Esophagus muscularis mucosa (tissue), 4 donors: ENCODE data around the gene NUBPL. TPM values are rescaled to one million over a fixed set of nuclear protein-coding genes. Genes with fewer than 3 reads are reported as not detected.

ENCODE experiments used
- DNase-seq: peaks from one replicate; pipeline ENCODE4 v3.0.0-alpha.2; 2017; ENCODE audit errors: extremely low spot score
- H3K27ac ChIP-seq, 4 donors: fragments of 200-600 bp; sonication (generic); replicated peaks in 1 of 4; 1 replicate in 3 of 4; 2 replicates in 1 of 4; pipeline ENCODE4 v1.5.1; 2016 to 2019; ENCODE audit warnings: mild to moderate bottlenecking in 1 of 4
- H3K27me3 ChIP-seq, 4 donors: fragments of 200-600 bp; sonication (generic); one replicate each; pipeline versions ENCODE4 v1.5.1 to v1.6.0; 2016 to 2019
- H3K36me3 ChIP-seq, 4 donors: fragments of 200-600 bp; sonication (generic); one replicate each; pipeline ENCODE4 v1.5.1; 2016 to 2019
- H3K4me1 ChIP-seq, 4 donors: fragments of 200-600 bp; sonication (generic); one replicate each; pipeline ENCODE4 v1.5.1; 2016 to 2019
- H3K4me3 ChIP-seq, 4 donors: fragments of 200-600 bp; sonication (generic); 1 replicate in 2 of 4; 2 replicates in 2 of 4; pipeline ENCODE4 v1.5.1; 2016 to 2019; ENCODE audit warnings: mild to moderate bottlenecking in 4 of 4, moderate library complexity in 1 of 4
- H3K9me3 ChIP-seq, 4 donors: fragments of 200-600 bp; sonication (generic); 1 replicate in 3 of 4; 2 replicates in 1 of 4; pipeline ENCODE4 v1.5.1; 2016 to 2019
- EP300 ChIP-seq: sonication (generic); formaldehyde crosslinking; IDR thresholded peaks from one replicate; pipeline ENCODE4 v1.6.1; 2017; ENCODE audit warnings: antibody characterized with exemption
- POLR2A ChIP-seq: fragments of 450-650 bp; IDR thresholded peaks from one replicate; pipeline ENCODE4 v1.6.1; 2017; ENCODE audit warnings: antibody characterized with exemption, moderate library complexity, mild to moderate bottlenecking, low read depth
- POLR2AphosphoS5 ChIP-seq, 2 donors: sonication (generic); formaldehyde crosslinking; IDR thresholded peaks; one replicate each; pipeline ENCODE4 v1.6.1; 2017; ENCODE audit warnings: antibody characterized with exemption in 2 of 2
- WGBS: methylation state at CpG from one replicate; pipeline ENCODE4 v1.1.5; 2018; 5-methylcytosine and 5-hydroxymethylcytosine counted together
- intact Hi-C: fragments of 100-400 bp; cut with DNase I; formaldehyde crosslinking; loops from one replicate; pipeline ENCODE4 v1.15.1; 2023
- total RNA-seq, 4 donors: library from RNA; depleted of rRNA; stranded (reverse); fragments of >200 nt; gene quantifications; one replicate each; pipeline versions ENCODE4 v1.1.0 to v1.2.1, GENCODE V29; 2016
- TF ChIP-seq, protein P1 (sequence below), 3 experiments: fragments of 200-600 bp in 2 of 3; fragments of 450-650 bp in 1 of 3; sonication (generic) in 2 of 3; IDR thresholded peaks; one replicate each; pipeline ENCODE4 v1.5.1; 2017 to 2019; ENCODE audit warnings: antibody characterized with exemption in 3 of 3, mild to moderate bottlenecking in 2 of 3, moderate library complexity in 1 of 3

Gene NUBPL
- total RNA-seq, 4 donors from 2014 or later: 10.3 to 13.6 (median 12.8) TPM

DNA sequence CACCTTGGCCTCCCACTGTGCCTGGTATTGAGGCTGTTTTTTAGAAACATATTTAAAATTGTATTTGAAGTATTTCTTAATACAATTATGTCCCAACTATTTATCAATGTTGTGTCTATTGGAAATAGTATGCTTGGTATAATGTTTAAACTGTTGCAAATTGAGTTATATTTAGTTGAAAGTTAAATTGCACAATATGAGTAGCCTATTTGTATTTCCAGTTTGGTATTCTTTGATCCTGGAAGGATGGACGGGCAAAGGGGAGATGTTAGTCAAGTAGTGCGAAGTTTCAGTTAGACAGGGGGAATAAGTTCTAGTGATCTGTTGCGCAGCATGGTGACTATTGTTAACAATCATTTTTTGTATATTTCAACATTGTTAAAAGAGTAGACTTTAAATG, 111.5 kb downstream of the NUBPL start:
- intact Hi-C loops: no loop called here
- H3K4me3 ChIP-seq: no peak overlapping the region
- H3K4me1 ChIP-seq: no peaks in the 10 kb centered on the region
- H3K27ac ChIP-seq: no peak overlapping the region
- TF ChIP-seq, protein P1, sequence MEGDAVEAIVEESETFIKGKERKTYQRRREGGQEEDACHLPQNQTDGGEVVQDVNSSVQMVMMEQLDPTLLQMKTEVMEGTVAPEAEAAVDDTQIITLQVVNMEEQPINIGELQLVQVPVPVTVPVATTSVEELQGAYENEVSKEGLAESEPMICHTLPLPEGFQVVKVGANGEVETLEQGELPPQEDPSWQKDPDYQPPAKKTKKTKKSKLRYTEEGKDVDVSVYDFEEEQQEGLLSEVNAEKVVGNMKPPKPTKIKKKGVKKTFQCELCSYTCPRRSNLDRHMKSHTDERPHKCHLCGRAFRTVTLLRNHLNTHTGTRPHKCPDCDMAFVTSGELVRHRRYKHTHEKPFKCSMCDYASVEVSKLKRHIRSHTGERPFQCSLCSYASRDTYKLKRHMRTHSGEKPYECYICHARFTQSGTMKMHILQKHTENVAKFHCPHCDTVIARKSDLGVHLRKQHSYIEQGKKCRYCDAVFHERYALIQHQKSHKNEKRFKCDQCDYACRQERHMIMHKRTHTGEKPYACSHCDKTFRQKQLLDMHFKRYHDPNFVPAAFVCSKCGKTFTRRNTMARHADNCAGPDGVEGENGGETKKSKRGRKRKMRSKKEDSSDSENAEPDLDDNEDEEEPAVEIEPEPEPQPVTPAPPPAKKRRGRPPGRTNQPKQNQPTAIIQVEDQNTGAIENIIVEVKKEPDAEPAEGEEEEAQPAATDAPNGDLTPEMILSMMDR (IDR thresholded peaks at IDR 0.05): no peak
- TF ChIP-seq POLR2A: no peak
- no peak for TF ChIP-seq EP300
- TF ChIP-seq POLR2AphosphoS5 (IDR thresholded peaks at IDR 0.05): no peak
- peaks cover 0 to 7% (median 0%) of the 10 kb centered on the region in 4 donors for H3K9me3 ChIP-seq
- WGBS: 95% methylated on average over 3 of the region's 3 CpGs
- no peaks in the 10 kb centered on the region for H3K27me3 ChIP-seq
- peaks cover 0 to 6% (median under 1%) of the 10 kb centered on the region in 4 donors for H3K36me3 ChIP-seq
- no peak for DNase-seq

DNA sequence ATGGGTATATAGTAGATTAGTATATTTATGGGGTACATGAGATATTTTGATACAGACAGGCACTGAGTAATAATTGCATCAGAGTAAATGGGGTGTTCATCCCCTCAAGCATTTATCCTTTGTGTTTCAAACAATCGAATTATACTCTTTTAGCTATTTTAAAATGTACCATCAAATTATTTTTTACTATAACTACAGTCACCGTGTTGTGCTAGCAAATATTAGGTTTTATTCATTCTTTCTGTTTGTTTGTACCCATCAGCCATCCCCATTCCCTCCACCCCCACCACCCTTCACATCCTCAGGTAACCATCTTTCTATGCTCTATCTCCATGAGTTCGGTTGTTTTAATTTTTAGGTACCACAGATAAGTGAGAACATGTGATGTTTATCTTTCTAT, 115.8 kb downstream of the NUBPL start:
- Histone ChIP-seq H3K27ac (no peak overlapping the region), H3K27me3 (no peaks in the 10 kb centered on the region), H3K9me3 (no peaks in the 10 kb centered on the region), H3K4me3 (no peak overlapping the region), H3K4me1 (no peaks in the 10 kb centered on the region), H3K36me3 (peaks cover 0 to 10% (median 2%) of the 10 kb centered on the region in 4 donors)
- intact Hi-C loops: no loop called here
- TF ChIP-seq, protein P1 (IDR thresholded peaks at IDR 0.05): no peak
- TF ChIP-seq POLR2A (no peak), POLR2AphosphoS5 (IDR thresholded peaks at IDR 0.05) (no peak), EP300 (no peak)
- no peak for DNase-seq
- 92% methylated on average over 3 of the region's 3 CpGs for WGBS

DNA sequence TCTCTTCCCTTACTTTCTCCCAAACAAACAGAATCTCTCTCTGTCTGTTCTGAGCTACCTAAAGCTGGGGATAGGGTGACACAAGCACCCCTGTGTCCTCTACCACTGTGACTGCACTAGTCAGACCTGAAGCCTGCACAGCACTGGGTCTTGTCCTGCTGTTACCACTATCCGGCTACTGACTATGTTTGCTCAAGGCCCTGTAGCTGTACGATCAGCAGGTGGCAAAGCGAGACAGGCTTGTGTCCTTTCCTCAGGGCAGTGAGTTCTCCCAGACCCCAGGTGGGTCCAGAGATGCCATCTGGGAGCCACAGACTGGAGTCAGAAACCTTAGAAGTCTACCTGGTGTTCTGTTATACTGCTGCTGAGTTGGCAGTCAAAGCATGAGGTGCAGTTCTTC, 116.4 kb downstream of the NUBPL start:
- Histone ChIP-seq H3K27ac (no peak overlapping the region), H3K36me3 (peaks cover 0 to 10% (median 2%) of the 10 kb centered on the region in 4 donors), H3K9me3 (no peaks in the 10 kb centered on the region), H3K4me1 (no peaks in the 10 kb centered on the region), H3K27me3 (no peaks in the 10 kb centered on the region), H3K4me3 (no peak overlapping the region)
- intact Hi-C loops: no loop called here
- no peak for DNase-seq
- TF ChIP-seq POLR2AphosphoS5 (IDR thresholded peaks at IDR 0.05): no peak
- no peak for TF ChIP-seq POLR2A
- no peak for TF ChIP-seq EP300
- TF ChIP-seq, protein P1 (IDR thresholded peaks at IDR 0.05): no peak
- 96% methylated on average over 3 of the region's 3 CpGs for WGBS

DNA sequence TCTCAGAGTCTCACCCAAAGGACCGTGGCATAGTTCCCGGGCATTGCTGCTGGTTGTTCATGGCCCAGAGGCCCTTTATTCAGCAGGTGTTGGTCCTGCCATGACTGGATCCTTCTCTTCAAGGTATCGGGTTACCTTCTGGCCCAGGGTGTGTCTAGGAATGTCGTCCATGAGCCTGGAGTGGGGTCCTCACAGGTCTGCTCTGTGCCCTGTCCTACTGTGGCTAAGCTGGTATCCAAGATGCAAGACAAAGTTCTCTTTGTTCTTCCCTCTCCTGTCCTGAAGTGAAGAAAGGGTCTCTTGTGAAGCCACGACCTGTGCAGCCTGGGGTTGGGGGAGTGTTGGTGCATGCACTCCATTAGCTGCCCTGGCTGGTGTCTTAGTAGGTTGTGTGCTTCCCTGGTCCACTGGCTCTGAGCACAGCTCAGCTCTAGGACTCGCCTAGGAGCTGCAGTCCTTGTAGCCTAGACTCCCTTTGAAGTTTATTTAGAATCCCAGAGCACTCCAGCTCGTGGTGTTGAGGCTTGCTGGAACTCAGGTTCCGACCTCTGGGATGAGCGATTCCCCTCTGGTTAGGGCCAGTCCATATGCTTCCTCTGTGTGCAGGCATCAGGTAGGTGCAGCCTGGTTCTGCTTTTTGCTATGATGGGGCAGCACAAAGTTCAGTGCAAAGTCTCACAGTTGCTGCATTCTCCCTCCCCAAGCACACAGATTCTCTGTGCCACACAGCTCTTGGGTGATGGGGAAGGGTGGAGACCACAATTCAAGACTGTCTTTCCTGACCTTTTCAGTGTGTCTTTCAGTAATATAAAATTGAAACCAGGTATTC, 117.4 kb downstream of the NUBPL start:
- Histone ChIP-seq H3K27me3 (no peaks in the 10 kb centered on the region), H3K36me3 (peaks cover 0 to 10% (median 2%) of the 10 kb centered on the region in 4 donors), H3K9me3 (no peaks in the 10 kb centered on the region), H3K4me3 (no peak overlapping the region), H3K4me1 (no peaks in the 10 kb centered on the region), H3K27ac (no peak overlapping the region)
- TF ChIP-seq, protein P1 (IDR thresholded peaks at IDR 0.05): no peak
- TF ChIP-seq POLR2A (no peak), POLR2AphosphoS5 (IDR thresholded peaks at IDR 0.05) (no peak), EP300 (no peak)
- intact Hi-C loops: no loop called here
- 94% methylated on average over 4 of the region's 9 CpGs for WGBS
- DNase-seq: no peak
